HEK293T (cell line): ENCODE results near the gene SERINC3.

Experiments
- CTCF ChIA-PET: fragments of 350-600 bp; formaldehyde crosslinking; extraction: SDS; loops from one replicate; lab custom pipeline; 2021; ENCODE audit warnings: antibody characterized with exemption, inconsistent platforms; lab: Yijun Ruan, JAX
- POLR2A ChIA-PET: fragments of 350-600 bp; formaldehyde crosslinking; extraction: SDS; loops from one replicate; lab custom pipeline; 2020; ENCODE audit warnings: antibody characterized with exemption, inconsistent platforms; lab: Yijun Ruan, JAX
- DNase-seq: peaks from one replicate; pipeline ENCODE4 v3.0.0; 2012; ENCODE audit warnings: mixed read lengths; ENCODE audit errors: extremely low spot score
- ARNT ChIP-seq: fragments of 450-650 bp; IDR thresholded peaks from 2 replicates; pipeline ENCODE4 v1.6.1; 2017; ENCODE audit warnings: mild to moderate bottlenecking
- BHLHE40 ChIP-seq: fragments of 450-650 bp; IDR thresholded peaks from 2 replicates; pipeline ENCODE4 v1.6.1; 2016; ENCODE audit warnings: mild to moderate bottlenecking, moderate library complexity, borderline replicate concordance
- CTBP1 ChIP-seq: fragments of 450-650 bp; IDR thresholded peaks from 2 replicates; pipeline ENCODE4 v1.6.1; 2016; ENCODE audit warnings: borderline replicate concordance
- ELF4 ChIP-seq: fragments of 450-650 bp; IDR thresholded peaks from 2 replicates; pipeline ENCODE4 v1.6.1; 2017; ENCODE audit warnings: antibody characterized with exemption
- FOXA1 ChIP-seq: fragments of 450-650 bp; IDR thresholded peaks from 2 replicates; pipeline ENCODE4 v1.6.1; 2016; ENCODE audit warnings: mild to moderate bottlenecking
- FOXK2 ChIP-seq: fragments of 450-650 bp; IDR thresholded peaks from 2 replicates; pipeline ENCODE4 v1.6.1; 2016; ENCODE audit warnings: mild to moderate bottlenecking
- FOXM1 ChIP-seq: fragments of 450-650 bp; IDR thresholded peaks from 2 replicates; pipeline ENCODE4 v1.6.1; 2017; ENCODE audit warnings: mild to moderate bottlenecking, borderline replicate concordance
- HDGF ChIP-seq: fragments of 450-650 bp; IDR thresholded peaks from 2 replicates; pipeline ENCODE4 v1.6.1; 2017; ENCODE audit warnings: antibody characterized with exemption, borderline replicate concordance
- L3MBTL2 ChIP-seq: fragments of 450-650 bp; conservative IDR thresholded peaks from 2 replicates; pipeline ENCODE4 v1.6.1; 2016; ENCODE audit warnings: mild to moderate bottlenecking
- LEF1 ChIP-seq: fragments of 450-650 bp; IDR thresholded peaks from 2 replicates; pipeline ENCODE4 v1.6.1; 2017; ENCODE audit warnings: mild to moderate bottlenecking, borderline replicate concordance
- NFRKB ChIP-seq: fragments of 450-650 bp; IDR thresholded peaks from 2 replicates; pipeline ENCODE4 v1.6.1; 2016; ENCODE audit warnings: mild to moderate bottlenecking, moderate library complexity
- PKNOX1 ChIP-seq: fragments of 450-650 bp; IDR thresholded peaks from 2 replicates; pipeline ENCODE4 v1.6.1; 2016
- SP1 ChIP-seq: fragments of 450-650 bp; IDR thresholded peaks from 2 replicates; pipeline ENCODE4 v1.6.1; 2017
- SUZ12 ChIP-seq: fragments of 450-650 bp; IDR thresholded peaks from 2 replicates; pipeline ENCODE4 v1.6.1; 2016; ENCODE audit warnings: mild to moderate bottlenecking
- TARDBP ChIP-seq: fragments of 450-650 bp; IDR thresholded peaks from 2 replicates; pipeline ENCODE4 v1.6.1; 2016
- ZNF384 ChIP-seq: fragments of 450-650 bp; IDR thresholded peaks from 2 replicates; pipeline ENCODE4 v1.6.1; 2016

SERINC3 gene

GRCh38 chr20:44526129-44526528 lies 4.3 kb upstream of the SERINC3 start:
- TF ChIP-seq TARDBP, result no peak
- no peak for TF ChIP-seq NFRKB
- no peak for TF ChIP-seq BHLHE40
- no peak for TF ChIP-seq FOXK2
- no peak for TF ChIP-seq FOXM1
- no peak for TF ChIP-seq ZNF384
- TF ChIP-seq HDGF, result no peak
- TF ChIP-seq LEF1, result no peak
- TF ChIP-seq FOXA1, result no peak
- no peak for TF ChIP-seq PKNOX1
- TF ChIP-seq SUZ12, result no peak
- DNase-seq, result no peak
- ChIA-PET POLR2A (interaction anchor here (1.8 kb wide), 1 partner anchor 108 kb away, joined by 3 read pairs; no protein-coding TSS in a partner anchor), CTCF (no interaction called here)

- ChIA-PET POLR2A (no interaction called here), CTCF (no interaction called here)
- TF ChIP-seq L3MBTL2 (no peak), ELF4 (no peak), NFRKB (no peak), ZNF384 (no peak)
- DNase-seq, result no peak
Measured at GRCh38 chr20:44523746-44524145, 1.9 kb upstream of the SERINC3 start.

GRCh38 chr20:44522841-44523240 lies 971 bp upstream of the SERINC3 start:
- CTCF ChIA-PET, result no interaction called here
- TF ChIP-seq LEF1 (no peak), PKNOX1 (no peak), ARNT (no peak), ELF4 (no peak), TARDBP (no peak)
- DNase-seq, result no peak
- POLR2A ChIA-PET, result interaction anchor here (0.9 to 2.0 kb wide), 3 partner anchors 29 to 47 kb away, joined by 3 to 9 read pairs (median 7); partner anchors contain the start of gene TTPAL

- DNase-seq, result no peak
- TF ChIP-seq NFRKB (no peak), L3MBTL2 (no peak), FOXA1 (no peak), ELF4 (no peak), HDGF (no peak), FOXK2 (no peak), FOXM1 (no peak), ARNT (no peak)
- ChIA-PET POLR2A (interaction anchor here (1.0 to 2.0 kb wide), 9 partner anchors 8 to 71 kb away, joined by 3 to 9 read pairs (median 4); partner anchors contain the start of gene TTPAL), CTCF (no interaction called here)
Measured at GRCh38 chr20:44520881-44521280, 989 bp downstream of the SERINC3 start.

- POLR2A ChIA-PET, result no interaction called here
- DNase-seq, result no peak
- TF ChIP-seq ELF4 (no peak), TARDBP (no peak), PKNOX1 (no peak), LEF1 (no peak)
- CTCF ChIA-PET, result no interaction called here
Measured at GRCh38 chr20:44518248-44518647, 3.6 kb downstream of the SERINC3 start.

GRCh38 chr20:44517454-44517853 lies 4.4 kb downstream of the SERINC3 start:
- TF ChIP-seq HDGF, result no peak
- no peak for TF ChIP-seq ELF4
- TF ChIP-seq NFRKB, result no peak
- no peak for TF ChIP-seq FOXK2
- TF ChIP-seq FOXM1, result no peak
- TF ChIP-seq SP1, result no peak
- TF ChIP-seq LEF1, result no peak
- no peak for TF ChIP-seq ZNF384
- no peak for TF ChIP-seq CTBP1
- no peak for TF ChIP-seq BHLHE40
- no peak for TF ChIP-seq PKNOX1
- TF ChIP-seq FOXA1, result no peak
- TF ChIP-seq L3MBTL2, result no peak
- no peak for TF ChIP-seq SUZ12
- no peak for TF ChIP-seq ARNT
- CTCF ChIA-PET, result interaction anchor here (0.5 kb wide), 1 partner anchor 150 kb away, joined by 3 read pairs; no protein-coding TSS in a partner anchor
- POLR2A ChIA-PET, result no interaction called here
- no peak for DNase-seq

GRCh38 chr20:44516491-44516890 lies 5.4 kb downstream of the SERINC3 start:
- ChIA-PET CTCF (no interaction called here), POLR2A (no interaction called here)

More at GRCh38 chr20:44516491-44516890, 5.4 kb downstream of the SERINC3 start:
- DNase-seq, result no peak
- TF ChIP-seq BHLHE40, result no peak
- no peak for TF ChIP-seq CTBP1
- TF ChIP-seq ARNT, result no peak
- no peak for TF ChIP-seq L3MBTL2
- TF ChIP-seq SUZ12, result no peak
- TF ChIP-seq ELF4, result no peak
- no peak for TF ChIP-seq LEF1
